ENCODE measurements around the gene PTGDR2. TPM values are rescaled to one million over a fixed set of nuclear protein-coding genes. Genes with fewer than 3 reads are reported as not detected.

PTGDR2 gene
- total and polyA plus RNA-seq, 9 of the 15 experiments (the other 6 are each of a cell fraction or from before 2014, with no cell fraction given): 0.51 to 2.6 (median 1.6) TPM

- TF ChIP-seq ZNF668 (CRISPR knock-in tag; IDR thresholded peaks at IDR 0.05) (no peak), VEZF1 (CRISPR knock-in tag; IDR thresholded peaks at IDR 0.05) (peak; percentile 73), ESRRB (CRISPR knock-in tag; IDR thresholded peaks at IDR 0.05; ENCODE audit: borderline replicate concordance) (no peak), ARID1B (IDR thresholded peaks at IDR 0.05) (peak; percentile 91), XRCC5 (IDR thresholded peaks at IDR 0.05; ENCODE audit: low read depth, low read length) (0 out of 2 replicates have a peak, but pooled peaks have one; percentile 39), NFIC (IDR thresholded peaks at IDR 0.05) (peak; percentile 98), POLR2AphosphoS2 (IDR thresholded peaks at IDR 0.05; ENCODE audit: low read length) (no peak), RNF2 (IDR thresholded peaks at IDR 0.05) (peak; percentile 72), GATAD2B (IDR thresholded peaks at IDR 0.05; ENCODE audit: borderline replicate concordance) (0 out of 2 replicates have a peak, but pooled peaks have one; percentile 53), CBFA2T2 (conservative IDR thresholded peaks at IDR 0.05) (peak; percentile 65), STAT5A (IDR thresholded peaks at IDR 0.05; ENCODE audit: borderline replicate concordance, low read length) (peak; percentile 54; the same call in 1 of the 2 replicates), ILF3 (IDR thresholded peaks at IDR 0.05; ENCODE audit: borderline replicate concordance) (0 out of 2 replicates have a peak, but pooled peaks have one; percentile 62), CHAMP1 (IDR thresholded peaks at IDR 0.05) (no peak), ZNF766 (CRISPR knock-in tag; conservative IDR thresholded peaks at IDR 0.05) (peak; percentile 73), TEAD4 (IDR thresholded peaks at IDR 0.05; ENCODE audit: low read length) (peak; percentile 86), TEAD4 (CRISPR knock-in tag; IDR thresholded peaks at IDR 0.05; ENCODE audit: borderline replicate concordance) (no peak), POLR2AphosphoS5 (IDR thresholded peaks at IDR 0.05; ENCODE audit: control insufficient read depth, insufficient read depth, low read depth, low read length) (peak; percentile 78; the same call in 1 of the 2 replicates), E2F6 (IDR thresholded peaks at IDR 0.05; ENCODE audit: borderline replicate concordance in 1 of 2, extremely low read depth in 1 of 2, insufficient read depth in 1 of 2, insufficient read length in 1 of 2, low read depth in 1 of 2, low read length in 1 of 2, poor library complexity in 1 of 2, severe bottlenecking in 1 of 2) (peak in 1 of 2 experiments; percentile 26), SMARCA4 (IDR thresholded peaks at IDR 0.05) (peak; percentile 85), MAZ (CRISPR knock-in tag; conservative IDR thresholded peaks at IDR 0.05 in 1 of 2, IDR thresholded peaks at IDR 0.05 in 1 of 2) (0 out of 4 replicates have a peak, but pooled peaks of 1 of the 2 experiments have one; percentile 21), TBL1XR1 (IDR thresholded peaks at IDR 0.05; ENCODE audit: low read length in 2 of 2) (peak in 1 of 2 experiments; percentile 43; a peak in 1 of 4 replicates), HES1 (IDR thresholded peaks at IDR 0.05; ENCODE audit: low read depth) (peak; percentile 62), GABPB1 (CRISPR knock-in tag; IDR thresholded peaks at IDR 0.05) (0 out of 2 replicates have a peak, but pooled peaks have one; percentile 17)
These were observed 35.5 kb upstream of the PTGDR2 start (continued) for GRCh38 chr11:60891103-60891741.

Data from K562 (cell line).